Measurements from ENCODE around the gene ERFL. TPM values are rescaled to one million over a fixed set of nuclear protein-coding genes. Genes with fewer than 3 reads are reported as not detected.

The ERFL gene
- total and polyA plus RNA-seq, 2 of the 4 experiments (the other 2 are of a cell fraction): not detected

DNA sequence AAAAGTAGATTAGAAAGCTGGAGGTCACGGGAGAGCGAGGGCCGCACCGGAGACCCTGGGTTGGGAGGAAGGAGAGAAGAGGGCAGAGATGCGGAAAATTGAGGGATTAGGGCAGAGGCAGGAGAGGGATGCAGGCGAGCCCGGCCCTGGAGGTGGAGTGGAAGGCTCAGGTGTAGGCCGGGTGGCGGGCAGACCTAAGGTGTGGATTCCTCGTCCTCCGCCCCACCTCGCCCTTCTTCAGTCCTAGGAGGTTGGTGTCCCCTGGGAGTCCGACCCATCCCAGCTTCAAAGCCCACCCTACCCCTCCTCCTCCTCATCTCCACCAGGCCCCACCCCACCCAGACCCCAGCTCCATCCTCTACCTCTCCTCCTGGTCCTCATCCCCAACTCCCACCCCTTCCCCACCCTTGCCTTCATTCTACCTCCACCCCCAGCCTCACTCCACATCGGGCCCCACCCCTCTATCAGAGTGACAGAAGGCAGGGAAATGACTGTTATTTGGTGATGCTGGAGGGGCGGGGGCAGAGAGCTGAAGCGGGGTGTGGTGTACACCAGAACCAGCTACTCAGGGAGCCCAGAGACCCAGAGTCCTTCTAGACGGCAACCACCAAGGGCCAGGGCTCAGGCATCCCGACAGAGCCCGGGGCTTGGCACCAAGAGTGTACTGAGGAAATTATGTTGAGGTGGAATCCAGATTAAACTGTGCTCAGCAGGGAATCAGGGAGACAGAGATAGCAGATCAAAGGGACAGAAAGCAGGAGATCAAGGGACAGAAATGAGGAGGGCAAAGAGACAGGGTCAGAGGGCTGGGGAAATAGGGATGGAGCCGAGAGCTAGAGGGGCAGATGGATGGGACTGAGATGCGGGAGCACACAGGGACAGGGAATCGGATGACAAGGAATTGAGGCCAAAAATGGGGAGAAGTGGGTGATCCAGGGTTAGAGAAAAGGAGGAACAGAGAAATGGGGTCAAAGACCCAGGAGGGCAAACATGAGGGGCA lies 6.4 kb downstream of the ERFL start:
- no peak overlapping the region for H4K8ac ChIP-seq (ENCODE audit: low read depth in 2 of 2, low read length in 2 of 2)
- H4K20me1 ChIP-seq (ENCODE audit: insufficient read depth, low read length): peaks cover 27% of the 10 kb centered on the region
- no peak overlapping the region for H2AFZ ChIP-seq (replicated peaks; ENCODE audit: low read length, poor library complexity)
- H3K56ac ChIP-seq (ENCODE audit: extremely low read depth, insufficient read depth, low read length): no peak overlapping the region
- H2AK9ac ChIP-seq (replicated peaks; ENCODE audit: low read depth, low read length, poor library complexity): peak overlapping the region; percentile 42
- no peak overlapping the region for H3K27ac ChIP-seq (ENCODE audit: insufficient read depth, low read length)
- peaks cover 20% of the 10 kb centered on the region for H3K9me1 ChIP-seq (ENCODE audit: insufficient read depth, low read length)
- no peak overlapping the region for H3K4me3 ChIP-seq (ENCODE audit: insufficient read depth, low read depth, low read length)
- H2BK120ac ChIP-seq (ENCODE audit: low read depth, low read length): no peak overlapping the region
- ChIA-PET CTCF (no interaction called here), POLR2A (ENCODE audit: unreplicated experiment) (no interaction called here)
- H2BK5ac ChIP-seq (ENCODE audit: low read depth, low read length, poor library complexity, severe bottlenecking): no peak overlapping the region
- intact Hi-C loops (cut with micrococcal nuclease): no loop called here
- in situ Hi-C loops (cut with MboI; ENCODE audit: low sequenced_read_pairs): no loop called here
- no peak overlapping the region for H2BK20ac ChIP-seq (ENCODE audit: low read depth, low read length)
- no peak overlapping the region for H3K23ac ChIP-seq (ENCODE audit: low read depth, low read length)
- peaks cover 3% of the 10 kb centered on the region; the same call in 1 of the 2 replicates for H3K9me3 ChIP-seq (ENCODE audit: control insufficient read depth, insufficient read depth, low read length)
- H4K91ac ChIP-seq (ENCODE audit: insufficient read depth, low read depth, low read length): no peak overlapping the region
- H3K4me1 ChIP-seq (ENCODE audit: control insufficient read depth, insufficient read depth, low read length): no peaks in the 10 kb centered on the region
- no peak overlapping the region for H2BK15ac ChIP-seq (ENCODE audit: low read depth, low read length)
- no TSS peak for BruUV-seq (replicated peaks)
- H3K18ac ChIP-seq (ENCODE audit: low read depth, low read length): no peak overlapping the region
- TF ChIP-seq RCOR1 (IDR thresholded peaks at IDR 0.05; ENCODE audit: insufficient replicate concordance, low read length) (no peak), MXI1 (IDR thresholded peaks at IDR 0.05; ENCODE audit: borderline replicate concordance, low read depth, low read length) (no peak), CHD1 (IDR thresholded peaks at IDR 0.05; ENCODE audit: low read depth, low read length) (no peak)
- no peak overlapping the region for H3K4me2 ChIP-seq (ENCODE audit: low read depth, low read length)
- dilution Hi-C loops (cut with HindIII; ENCODE audit: low sequenced_read_pairs, unreplicated experiment): no loop called here
- no peak overlapping the region for H3K14ac ChIP-seq (replicated peaks; ENCODE audit: low read depth, low read length)
- WGBS, 2 experiments (ENCODE audit: extremely low coverage in 2 of 2, insufficient read length in 1 of 2): 21% methylated on average over 4 of the region's 22 CpGs; no CpG with 5 or more reads in 1 of the 2 experiments
- H3K27me3 ChIP-seq (ENCODE audit: control insufficient read depth, insufficient read depth, low read length): peaks cover 85% of the 10 kb centered on the region
- no peaks in the 10 kb centered on the region for H3K36me3 ChIP-seq (ENCODE audit: control insufficient read depth, insufficient read depth, low read length)
- no peak overlapping the region for H4K5ac ChIP-seq (ENCODE audit: low read depth, low read length)
- H3K9ac ChIP-seq (ENCODE audit: low read depth, low read length): no peak overlapping the region
- ATAC-seq (ENCODE audit: low read depth): no peak
- no peak overlapping the region for H3K4ac ChIP-seq (ENCODE audit: low read depth, low read length)
- no peak overlapping the region for H2AK5ac ChIP-seq (ENCODE audit: low read depth, low read length)
- no peak for DNase-seq
- no peaks in the 10 kb centered on the region for H3K79me1 ChIP-seq (ENCODE audit: low read depth in 1 of 2, low read length in 2 of 2)

Measured in IMR-90 (cell line).